C4-2B (cell line): ENCODE results near the gene CACNB2.

Source experiments
- CTCF ChIP-seq: fragments of 450-650 bp; conservative IDR thresholded peaks from 2 replicates; pipeline ENCODE4 v1.5.1; 2017; ENCODE audit warnings: mild to moderate bottlenecking
- ZFX ChIP-seq: fragments of 450-650 bp; IDR thresholded peaks from 2 replicates; pipeline ENCODE4 v1.6.1; 2017

- TF ChIP-seq CTCF, result no peak
- no peak for TF ChIP-seq ZFX
These were observed 442.6 kb downstream of the CACNB2 start for GRCh38 chr10:18582803-18583202.
